HEK293 (cell line): Measurements from ENCODE around the gene ANKRD44.

ENCODE experiments used
- CTCF ChIA-PET: fragments of 350-600 bp; formaldehyde crosslinking; extraction: SDS; loops from one replicate; lab custom pipeline; 2021; ENCODE audit warnings: antibody characterized with exemption; lab: Yijun Ruan, JAX
- POLR2A ChIA-PET: fragments of 300-600 bp; formaldehyde crosslinking; extraction: SDS; loops from one replicate; lab custom pipeline; 2020; ENCODE audit warnings: antibody characterized with exemption, inconsistent platforms; lab: Yijun Ruan, JAX
- H3K27ac ChIP-seq: fragments of 200-500 bp; sonication (Bioruptor generic); 2 replicates; pipeline ENCODE4 v1.5.1; 2014; ENCODE audit warnings: low read depth, low read length, control low read depth, inconsistent platforms; ENCODE audit errors: extremely low read depth
- H3K36me3 ChIP-seq, 2 experiments: fragments of 200-500 bp in 1 of 2; sonication (Bioruptor generic) in 1 of 2; 1 replicate in 1 of 2; 2 replicates in 1 of 2; pipeline ENCODE4 v1.5.1; 2014 to 2017; ENCODE audit warnings: inconsistent platforms in 2 of 2, low read length in 2 of 2; ENCODE audit not compliant: control insufficient read depth in 2 of 2, insufficient read depth in 1 of 2
- H3K4me1 ChIP-seq: fragments of 200-500 bp; sonication (Bioruptor generic); 2 replicates; pipeline ENCODE4 v1.5.1; 2014; ENCODE audit warnings: mild to moderate bottlenecking, low read length, inconsistent platforms; ENCODE audit not compliant: control insufficient read depth, insufficient read depth
- H3K4me3 ChIP-seq: 2 replicates; pipeline ENCODE4 v1.5.1; 2011; ENCODE audit warnings: low read depth, mild to moderate bottlenecking, control low read depth, low read length, moderate library complexity
- H3K9me3 ChIP-seq: fragments of 200-500 bp; sonication (Bioruptor generic); 2 replicates; pipeline ENCODE4 v1.5.1; 2014; ENCODE audit warnings: low read depth, low read length, inconsistent platforms; ENCODE audit not compliant: control insufficient read depth, insufficient read depth
- GLI2 ChIP-seq: fragments of 450-650 bp; formaldehyde crosslinking; IDR thresholded peaks from 2 replicates; pipeline ENCODE4; 2017; ENCODE audit warnings: missing biosample characterization, missing genetic modification characterization, low read depth, borderline replicate concordance
- GLIS2 ChIP-seq: fragments of 450-650 bp; formaldehyde crosslinking; IDR thresholded peaks from 2 replicates; pipeline ENCODE4 v1.5.1; 2016; ENCODE audit warnings: missing biosample characterization, missing genetic modification characterization
- KLF1 ChIP-seq: fragments of 450-650 bp; formaldehyde crosslinking; IDR thresholded peaks from 2 replicates; pipeline ENCODE4 v1.5.1; 2016; ENCODE audit warnings: missing biosample characterization, missing genetic modification characterization
- MZF1 ChIP-seq: fragments of 450-650 bp; formaldehyde crosslinking; IDR thresholded peaks from 2 replicates; pipeline ENCODE4 v1.5.1; 2017; ENCODE audit warnings: missing biosample characterization, missing genetic modification characterization, borderline replicate concordance
- OSR2 ChIP-seq: fragments of 450-650 bp; formaldehyde crosslinking; IDR thresholded peaks from 2 replicates; pipeline ENCODE4 v1.5.1; 2016; ENCODE audit warnings: missing biosample characterization, missing genetic modification characterization
- SCRT2 ChIP-seq: fragments of 450-650 bp; formaldehyde crosslinking; IDR thresholded peaks from 2 replicates; pipeline ENCODE4 v1.5.1; 2016; ENCODE audit warnings: missing biosample characterization, missing genetic modification characterization
- YY1 ChIP-seq: fragments of 450-650 bp; formaldehyde crosslinking; IDR thresholded peaks from 2 replicates; pipeline ENCODE4 v1.5.1; 2018; ENCODE audit warnings: missing biosample characterization, missing genetic modification characterization
- ZBTB20 ChIP-seq: fragments of 450-650 bp; formaldehyde crosslinking; IDR thresholded peaks from 2 replicates; pipeline ENCODE4 v1.5.1; 2016; ENCODE audit warnings: missing biosample characterization, missing genetic modification characterization
- ZFHX2 ChIP-seq: fragments of 450-650 bp; formaldehyde crosslinking; conservative IDR thresholded peaks from 2 replicates; pipeline ENCODE4 v1.5.1; 2016; ENCODE audit warnings: missing biosample characterization, missing genetic modification characterization
- ZNF114 ChIP-seq: fragments of 450-650 bp; formaldehyde crosslinking; IDR thresholded peaks from 2 replicates; pipeline ENCODE4 v1.5.0; 2017; ENCODE audit warnings: missing biosample characterization, missing genetic modification characterization
- ZNF202 ChIP-seq: fragments of 450-650 bp; formaldehyde crosslinking; IDR thresholded peaks from 2 replicates; pipeline ENCODE4 v1.5.1; 2016; ENCODE audit warnings: missing biosample characterization, missing genetic modification characterization, borderline replicate concordance
- ZNF24 ChIP-seq: fragments of 450-650 bp; formaldehyde crosslinking; IDR thresholded peaks from 2 replicates; pipeline ENCODE4 v1.5.1; 2016; ENCODE audit warnings: missing biosample characterization, missing genetic modification characterization
- ZNF274 ChIP-seq, 2 experiments: fragments of 200-500 bp in 1 of 2; fragments of 450-650 bp in 1 of 2; sonication (Bioruptor generic) in 1 of 2; formaldehyde crosslinking in 1 of 2; IDR thresholded peaks; 2 replicates each; pipeline versions ENCODE4 v1.5.1 to v1.6.1; 2014 to 2016; ENCODE audit warnings: borderline replicate concordance in 1 of 2, inconsistent platforms in 1 of 2, low read length in 1 of 2, missing biosample characterization in 1 of 2, missing genetic modification characterization in 1 of 2
- ZNF311 ChIP-seq: fragments of 450-650 bp; formaldehyde crosslinking; IDR thresholded peaks from 2 replicates; pipeline ENCODE4 v1.5.1; 2017; ENCODE audit warnings: missing biosample characterization, missing genetic modification characterization, borderline replicate concordance
- ZNF324 ChIP-seq: fragments of 450-650 bp; formaldehyde crosslinking; IDR thresholded peaks from 2 replicates; pipeline ENCODE4 v1.5.1; 2016; ENCODE audit warnings: missing biosample characterization, missing genetic modification characterization
- ZNF416 ChIP-seq: fragments of 450-650 bp; formaldehyde crosslinking; IDR thresholded peaks from 2 replicates; pipeline ENCODE4 v1.5.1; 2016; ENCODE audit warnings: missing biosample characterization, missing genetic modification characterization
- ZNF548 ChIP-seq: fragments of 450-650 bp; formaldehyde crosslinking; IDR thresholded peaks from 2 replicates; pipeline ENCODE4 v1.5.1; 2016; ENCODE audit warnings: missing biosample characterization, missing genetic modification characterization
- ZNF624 ChIP-seq: fragments of 450-650 bp; formaldehyde crosslinking; IDR thresholded peaks from 2 replicates; pipeline ENCODE4 v1.5.1; 2017; ENCODE audit warnings: missing biosample characterization, missing genetic modification characterization
- ZNF768 ChIP-seq: fragments of 450-650 bp; formaldehyde crosslinking; IDR thresholded peaks from 2 replicates; pipeline ENCODE4 v1.5.1; 2018; ENCODE audit warnings: missing biosample characterization, mild to moderate bottlenecking, missing genetic modification characterization
- ZNF777 ChIP-seq: fragments of 450-650 bp; formaldehyde crosslinking; IDR thresholded peaks from 2 replicates; pipeline ENCODE4 v1.5.1; 2017; ENCODE audit warnings: missing biosample characterization, missing genetic modification characterization, borderline replicate concordance
- TF ChIP-seq, protein P1 (sequence below): fragments of 450-650 bp; formaldehyde crosslinking; IDR thresholded peaks from 2 replicates; pipeline ENCODE4 v1.5.1; 2016; ENCODE audit warnings: missing biosample characterization, missing genetic modification characterization, low read depth
- TF ChIP-seq, protein P2 (sequence below): fragments of 450-650 bp; formaldehyde crosslinking; IDR thresholded peaks from 2 replicates; pipeline ENCODE4 v1.5.1; 2016; ENCODE audit warnings: missing biosample characterization, missing genetic modification characterization
- TF ChIP-seq, protein P3 (sequence below): fragments of 450-650 bp; formaldehyde crosslinking; IDR thresholded peaks from 2 replicates; pipeline ENCODE4 v1.5.1; 2016; ENCODE audit warnings: missing biosample characterization, missing genetic modification characterization
- TF ChIP-seq, protein P4 (sequence below): fragments of 450-650 bp; formaldehyde crosslinking; IDR thresholded peaks from 2 replicates; pipeline ENCODE4 v1.5.1; 2016; ENCODE audit warnings: missing biosample characterization, missing genetic modification characterization
- TF ChIP-seq, protein P5 (sequence below): fragments of 450-650 bp; formaldehyde crosslinking; IDR thresholded peaks from 2 replicates; pipeline ENCODE4 v1.5.1; 2016; ENCODE audit warnings: missing biosample characterization, missing genetic modification characterization, borderline replicate concordance
- TF ChIP-seq, protein P6 (sequence below): fragments of 450-650 bp; formaldehyde crosslinking; IDR thresholded peaks from 2 replicates; pipeline ENCODE4 v1.5.0; 2017; ENCODE audit warnings: missing biosample characterization, missing genetic modification characterization, borderline replicate concordance

ANKRD44 gene

DNA sequence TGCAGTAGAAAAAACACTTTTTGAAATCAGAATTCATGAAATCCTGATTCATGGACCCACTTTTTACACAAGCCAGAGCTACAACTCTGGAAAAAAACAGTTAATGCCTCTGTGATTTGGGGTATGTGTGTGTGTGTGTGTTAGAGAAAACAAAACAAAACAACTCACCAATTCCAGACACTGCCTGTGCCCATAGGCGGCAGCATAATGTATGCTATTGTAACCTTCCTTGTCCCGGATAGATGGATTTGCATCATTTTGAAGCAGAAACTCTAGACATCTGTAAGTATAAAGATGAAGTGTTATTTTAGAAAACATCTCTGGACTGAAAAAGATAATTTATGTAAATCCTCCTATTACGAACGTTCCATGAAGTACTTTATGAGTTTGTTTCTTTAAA lies 232.0 kb downstream of the ANKRD44 start:
- POLR2A ChIA-PET: no interaction called here
- TF ChIP-seq KLF1 (tag by site-specific recombination) (no peak), ZNF202 (tag by site-specific recombination) (no peak), ZNF548 (no peak), ZNF624 (tag by site-specific recombination) (no peak), YY1 (tag by site-specific recombination) (no peak), ZNF324 (no peak), OSR2 (tag by site-specific recombination) (no peak), ZNF768 (tag by site-specific recombination) (no peak), ZNF274 (IDR thresholded peaks at IDR 0.05; ENCODE audit: low read length) (no peak), ZNF274 (tag by site-specific recombination; IDR thresholded peaks at IDR 0.05; ENCODE audit: borderline replicate concordance) (no peak), ZNF24 (tag by site-specific recombination) (no peak)
- TF ChIP-seq, protein P1, sequence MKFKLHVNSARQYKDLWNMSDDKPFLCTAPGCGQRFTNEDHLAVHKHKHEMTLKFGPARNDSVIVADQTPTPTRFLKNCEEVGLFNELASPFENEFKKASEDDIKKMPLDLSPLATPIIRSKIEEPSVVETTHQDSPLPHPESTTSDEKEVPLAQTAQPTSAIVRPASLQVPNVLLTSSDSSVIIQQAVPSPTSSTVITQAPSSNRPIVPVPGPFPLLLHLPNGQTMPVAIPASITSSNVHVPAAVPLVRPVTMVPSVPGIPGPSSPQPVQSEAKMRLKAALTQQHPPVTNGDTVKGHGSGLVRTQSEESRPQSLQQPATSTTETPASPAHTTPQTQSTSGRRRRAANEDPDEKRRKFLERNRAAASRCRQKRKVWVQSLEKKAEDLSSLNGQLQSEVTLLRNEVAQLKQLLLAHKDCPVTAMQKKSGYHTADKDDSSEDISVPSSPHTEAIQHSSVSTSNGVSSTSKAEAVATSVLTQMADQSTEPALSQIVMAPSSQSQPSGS: no peak
- TF ChIP-seq, protein P2, sequence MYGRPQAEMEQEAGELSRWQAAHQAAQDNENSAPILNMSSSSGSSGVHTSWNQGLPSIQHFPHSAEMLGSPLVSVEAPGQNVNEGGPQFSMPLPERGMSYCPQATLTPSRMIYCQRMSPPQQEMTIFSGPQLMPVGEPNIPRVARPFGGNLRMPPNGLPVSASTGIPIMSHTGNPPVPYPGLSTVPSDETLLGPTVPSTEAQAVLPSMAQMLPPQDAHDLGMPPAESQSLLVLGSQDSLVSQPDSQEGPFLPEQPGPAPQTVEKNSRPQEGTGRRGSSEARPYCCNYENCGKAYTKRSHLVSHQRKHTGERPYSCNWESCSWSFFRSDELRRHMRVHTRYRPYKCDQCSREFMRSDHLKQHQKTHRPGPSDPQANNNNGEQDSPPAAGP (tag by site-specific recombination): no peak
- TF ChIP-seq, protein P3, sequence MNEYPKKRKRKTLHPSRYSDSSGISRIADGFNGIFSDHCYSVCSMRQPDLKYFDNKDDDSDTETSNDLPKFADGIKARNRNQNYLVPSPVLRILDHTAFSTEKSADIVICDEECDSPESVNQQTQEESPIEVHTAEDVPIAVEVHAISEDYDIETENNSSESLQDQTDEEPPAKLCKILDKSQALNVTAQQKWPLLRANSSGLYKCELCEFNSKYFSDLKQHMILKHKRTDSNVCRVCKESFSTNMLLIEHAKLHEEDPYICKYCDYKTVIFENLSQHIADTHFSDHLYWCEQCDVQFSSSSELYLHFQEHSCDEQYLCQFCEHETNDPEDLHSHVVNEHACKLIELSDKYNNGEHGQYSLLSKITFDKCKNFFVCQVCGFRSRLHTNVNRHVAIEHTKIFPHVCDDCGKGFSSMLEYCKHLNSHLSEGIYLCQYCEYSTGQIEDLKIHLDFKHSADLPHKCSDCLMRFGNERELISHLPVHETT (tag by site-specific recombination): no peak
- TF ChIP-seq, protein P4, sequence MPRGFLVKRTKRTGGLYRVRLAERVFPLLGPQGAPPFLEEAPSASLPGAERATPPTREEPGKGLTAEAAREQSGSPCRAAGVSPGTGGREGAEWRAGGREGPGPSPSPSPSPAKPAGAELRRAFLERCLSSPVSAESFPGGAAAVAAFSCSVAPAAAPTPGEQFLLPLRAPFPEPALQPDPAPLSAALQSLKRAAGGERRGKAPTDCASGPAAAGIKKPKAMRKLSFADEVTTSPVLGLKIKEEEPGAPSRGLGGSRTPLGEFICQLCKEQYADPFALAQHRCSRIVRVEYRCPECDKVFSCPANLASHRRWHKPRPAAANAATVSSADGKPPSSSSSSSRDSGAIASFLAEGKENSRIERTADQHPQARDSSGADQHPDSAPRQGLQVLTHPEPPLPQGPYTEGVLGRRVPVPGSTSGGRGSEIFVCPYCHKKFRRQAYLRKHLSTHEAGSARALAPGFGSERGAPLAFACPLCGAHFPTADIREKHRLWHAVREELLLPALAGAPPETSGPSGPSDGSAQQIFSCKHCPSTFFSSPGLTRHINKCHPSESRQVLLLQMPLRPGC (tag by site-specific recombination): no peak
- no peaks in the 10 kb centered on the region for H3K9me3 ChIP-seq
- H3K36me3 ChIP-seq: no peaks in the 10 kb centered on the region
- no peak overlapping the region for H3K4me3 ChIP-seq
- H3K27ac ChIP-seq: no peak overlapping the region
- CTCF ChIA-PET: interaction anchor here (0.8 kb wide), 1 partner anchor 67 kb away, joined by 4 read pairs; no protein-coding TSS in a partner anchor
- H3K4me1 ChIP-seq: peaks cover 13% of the 10 kb centered on the region; the same call in 1 of the 2 replicates

DNA sequence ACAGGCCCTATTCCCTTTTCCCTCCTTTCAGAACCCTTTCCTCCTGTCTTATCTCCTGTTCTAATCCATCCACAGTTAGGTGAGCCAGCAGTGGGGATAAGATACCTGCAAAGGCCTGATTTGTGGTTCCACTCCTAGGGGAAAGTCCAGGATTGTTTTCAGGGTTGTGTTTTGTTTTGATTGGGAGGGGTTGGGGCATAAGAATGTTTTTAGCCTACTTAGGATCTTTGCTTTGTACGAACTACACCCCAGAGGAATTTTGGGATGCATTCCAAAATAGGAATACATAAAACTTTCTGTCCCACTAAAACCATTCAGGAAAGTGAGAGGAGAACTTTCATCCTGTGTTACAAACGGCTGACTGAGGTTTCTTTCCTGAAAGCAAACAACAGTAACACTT lies 233.2 kb downstream of the ANKRD44 start:
- ChIA-PET POLR2A (no interaction called here), CTCF (no interaction called here)
- no peaks in the 10 kb centered on the region for H3K36me3 ChIP-seq
- H3K4me1 ChIP-seq: peaks cover 13% of the 10 kb centered on the region; the same call in 1 of the 2 replicates
- no peak overlapping the region for H3K4me3 ChIP-seq
- no peak overlapping the region for H3K27ac ChIP-seq
- no peaks in the 10 kb centered on the region for H3K9me3 ChIP-seq
- TF ChIP-seq ZNF416 (tag by site-specific recombination) (no peak), GLI2 (tag by site-specific recombination) (no peak), ZNF114 (no peak), ZFHX2 (tag by site-specific recombination) (no peak), SCRT2 (tag by site-specific recombination) (no peak), ZNF777 (tag by site-specific recombination) (no peak), GLIS2 (tag by site-specific recombination) (no peak), ZNF311 (no peak), MZF1 (tag by site-specific recombination) (no peak), ZBTB20 (no peak)
- TF ChIP-seq, protein P5, sequence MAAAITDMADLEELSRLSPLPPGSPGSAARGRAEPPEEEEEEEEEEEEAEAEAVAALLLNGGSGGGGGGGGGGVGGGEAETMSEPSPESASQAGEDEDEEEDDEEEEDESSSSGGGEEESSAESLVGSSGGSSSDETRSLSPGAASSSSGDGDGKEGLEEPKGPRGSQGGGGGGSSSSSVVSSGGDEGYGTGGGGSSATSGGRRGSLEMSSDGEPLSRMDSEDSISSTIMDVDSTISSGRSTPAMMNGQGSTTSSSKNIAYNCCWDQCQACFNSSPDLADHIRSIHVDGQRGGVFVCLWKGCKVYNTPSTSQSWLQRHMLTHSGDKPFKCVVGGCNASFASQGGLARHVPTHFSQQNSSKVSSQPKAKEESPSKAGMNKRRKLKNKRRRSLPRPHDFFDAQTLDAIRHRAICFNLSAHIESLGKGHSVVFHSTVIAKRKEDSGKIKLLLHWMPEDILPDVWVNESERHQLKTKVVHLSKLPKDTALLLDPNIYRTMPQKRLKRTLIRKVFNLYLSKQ (tag by site-specific recombination): no peak
- TF ChIP-seq, protein P6, sequence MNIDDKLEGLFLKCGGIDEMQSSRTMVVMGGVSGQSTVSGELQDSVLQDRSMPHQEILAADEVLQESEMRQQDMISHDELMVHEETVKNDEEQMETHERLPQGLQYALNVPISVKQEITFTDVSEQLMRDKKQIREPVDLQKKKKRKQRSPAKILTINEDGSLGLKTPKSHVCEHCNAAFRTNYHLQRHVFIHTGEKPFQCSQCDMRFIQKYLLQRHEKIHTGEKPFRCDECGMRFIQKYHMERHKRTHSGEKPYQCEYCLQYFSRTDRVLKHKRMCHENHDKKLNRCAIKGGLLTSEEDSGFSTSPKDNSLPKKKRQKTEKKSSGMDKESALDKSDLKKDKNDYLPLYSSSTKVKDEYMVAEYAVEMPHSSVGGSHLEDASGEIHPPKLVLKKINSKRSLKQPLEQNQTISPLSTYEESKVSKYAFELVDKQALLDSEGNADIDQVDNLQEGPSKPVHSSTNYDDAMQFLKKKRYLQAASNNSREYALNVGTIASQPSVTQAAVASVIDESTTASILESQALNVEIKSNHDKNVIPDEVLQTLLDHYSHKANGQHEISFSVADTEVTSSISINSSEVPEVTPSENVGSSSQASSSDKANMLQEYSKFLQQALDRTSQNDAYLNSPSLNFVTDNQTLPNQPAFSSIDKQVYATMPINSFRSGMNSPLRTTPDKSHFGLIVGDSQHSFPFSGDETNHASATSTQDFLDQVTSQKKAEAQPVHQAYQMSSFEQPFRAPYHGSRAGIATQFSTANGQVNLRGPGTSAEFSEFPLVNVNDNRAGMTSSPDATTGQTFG: no peak
